IPS-15b (cell line): ENCODE data around the gene HAUS1.
"Not testable (repeated sequence)": the region's sequence is repeated elsewhere in the genome, so short reads cannot be mapped to it uniquely, and the experiment has no call there.

Source experiments
- H3K27me3 ChIP-seq: one replicate; pipeline ENCODE4 v1.6.1; 2013; ENCODE audit warnings: low read length; ENCODE audit not compliant: control insufficient read depth, insufficient read depth
- H3K36me3 ChIP-seq: one replicate; pipeline ENCODE4 v1.6.1; 2013; ENCODE audit warnings: low read length; ENCODE audit not compliant: control insufficient read depth, insufficient read depth
- H3K4me1 ChIP-seq: one replicate; pipeline ENCODE4 v1.6.1; 2013; ENCODE audit warnings: mild to moderate bottlenecking, low read length; ENCODE audit not compliant: control insufficient read depth, insufficient read depth
- H3K4me3 ChIP-seq: one replicate; pipeline ENCODE4 v1.5.1; 2013; ENCODE audit warnings: low read depth, low read length
- H3K9ac ChIP-seq: one replicate; pipeline ENCODE4 v1.6.1; 2013; ENCODE audit warnings: low read depth, mild to moderate bottlenecking, low read length
- H3K9me3 ChIP-seq: one replicate; pipeline ENCODE4 v1.6.1; 2013; ENCODE audit warnings: mild to moderate bottlenecking, low read length; ENCODE audit not compliant: control insufficient read depth, insufficient read depth

HAUS1 gene

DNA sequence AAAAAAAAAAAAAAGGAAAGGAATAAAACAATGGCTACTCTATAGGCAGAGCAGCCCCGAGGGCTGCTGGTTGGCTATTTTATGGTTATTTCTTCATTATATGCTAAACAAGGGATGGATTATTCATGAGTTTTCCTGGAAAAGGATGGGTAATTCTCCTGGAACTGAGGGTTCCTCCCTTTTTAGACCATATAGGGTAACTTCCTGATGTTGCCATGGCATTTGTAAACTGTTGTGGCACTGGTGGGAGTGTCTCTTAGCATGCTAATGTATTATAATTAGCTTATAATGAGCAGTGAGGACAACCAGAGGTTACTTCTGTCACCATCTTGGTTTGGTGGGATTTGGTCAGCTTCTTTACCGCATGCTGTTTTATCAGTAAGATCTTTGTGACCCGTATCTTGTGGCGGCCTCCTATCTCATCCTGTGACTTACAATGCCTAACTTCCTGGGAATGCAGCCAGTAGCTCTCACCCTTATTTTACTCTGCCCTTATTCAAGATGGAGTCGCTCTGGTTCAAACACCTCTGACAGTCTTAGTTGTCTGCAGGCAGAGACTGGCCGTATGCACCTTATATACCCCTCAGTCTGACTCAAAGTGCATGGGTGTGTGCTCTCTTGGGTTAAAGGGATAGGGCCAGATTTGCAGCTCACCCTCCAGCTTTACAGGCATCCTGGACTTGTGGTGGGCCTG lies 57.7 kb downstream of the HAUS1 start:
- Histone ChIP-seq H3K36me3 (no peaks in the 10 kb centered on the region), H3K4me3 (no peak overlapping the region), H3K9ac (no peak overlapping the region), H3K4me1 (peaks cover 8% of the 10 kb centered on the region), H3K27me3 (no peaks in the 10 kb centered on the region), H3K9me3 (no peaks in the 10 kb centered on the region)

DNA sequence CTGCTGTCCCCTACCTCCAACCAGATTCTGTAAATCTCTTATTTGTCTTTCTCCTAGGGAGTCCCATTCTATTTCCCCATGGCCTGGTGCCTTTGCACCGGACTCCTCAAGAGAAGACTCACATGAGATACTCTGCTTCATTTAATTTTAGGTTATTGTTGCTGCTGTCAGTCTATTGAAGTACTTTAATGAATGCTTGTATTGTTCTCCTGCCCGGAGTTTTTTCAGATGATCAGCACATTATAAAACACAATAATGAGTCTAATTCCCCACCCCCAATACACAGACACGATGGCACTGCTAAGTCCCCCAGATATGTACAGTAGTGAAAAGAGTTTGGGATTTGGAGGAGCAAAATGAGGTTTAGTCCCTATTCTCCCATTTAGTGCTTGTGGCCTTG lies 58.9 kb downstream of the HAUS1 start:
- Histone ChIP-seq H3K9ac (no peak overlapping the region), H3K9me3 (no peaks in the 10 kb centered on the region), H3K4me3 (no peak overlapping the region), H3K4me1 (peaks cover 9% of the 10 kb centered on the region), H3K27me3 (no peaks in the 10 kb centered on the region), H3K36me3 (no peaks in the 10 kb centered on the region)

DNA sequence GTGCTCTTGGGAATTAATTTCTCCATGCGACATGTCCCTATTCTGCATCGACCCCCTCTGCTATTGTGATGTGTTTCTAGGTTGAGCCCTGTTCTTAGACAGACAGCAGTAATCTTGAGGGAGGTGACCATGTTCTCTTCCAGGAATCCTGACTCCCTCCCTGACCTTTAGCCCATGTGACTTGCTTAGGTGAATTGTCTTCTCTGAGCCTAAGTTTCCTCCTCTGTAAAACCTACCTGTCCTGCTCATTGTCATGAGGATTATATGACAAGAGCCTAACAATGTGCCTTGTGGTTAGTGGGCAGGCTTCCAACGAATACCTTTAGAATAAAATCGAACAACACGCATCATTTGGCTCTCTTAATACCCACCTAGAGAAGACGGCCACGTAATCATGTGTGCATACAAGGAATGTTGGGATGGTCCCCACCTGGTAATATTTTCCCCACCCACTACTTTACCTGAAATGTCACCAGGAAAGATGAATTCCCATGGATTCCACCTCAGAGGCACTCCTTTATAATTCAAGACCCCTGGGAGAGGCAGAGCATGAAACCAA lies 59.8 kb downstream of the HAUS1 start:
- Histone ChIP-seq H3K4me3 (no peak overlapping the region), H3K27me3 (no peaks in the 10 kb centered on the region), H3K4me1 (peaks cover 10% of the 10 kb centered on the region), H3K36me3 (no peaks in the 10 kb centered on the region), H3K9me3 (no peaks in the 10 kb centered on the region), H3K9ac (no peak overlapping the region)

DNA sequence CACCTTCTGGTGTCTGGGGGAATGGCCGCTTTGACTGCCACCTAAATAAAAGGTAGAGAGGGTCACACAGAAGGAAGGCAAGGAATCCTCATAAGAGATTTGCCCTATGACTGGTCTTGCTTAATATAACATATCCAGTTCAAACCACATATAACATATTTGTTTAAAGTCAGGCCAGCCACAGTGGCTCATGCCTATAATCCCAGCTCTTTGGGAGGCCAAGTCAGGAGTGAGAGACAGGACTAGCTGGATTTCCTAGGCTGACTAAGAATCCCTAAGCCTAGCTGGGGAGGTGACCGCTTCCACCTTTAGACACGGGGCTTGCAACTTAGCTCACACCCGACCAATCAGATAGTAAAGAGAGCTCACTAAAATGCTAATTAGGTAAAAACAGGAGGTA lies 60.3 kb downstream of the HAUS1 start:
- H3K4me1 ChIP-seq = peaks cover 10% of the 10 kb centered on the region
- H3K27me3 ChIP-seq, H3K36me3 ChIP-seq, H3K4me3 ChIP-seq, H3K9me3 ChIP-seq, H3K9ac ChIP-seq: not testable (repeated sequence)

DNA sequence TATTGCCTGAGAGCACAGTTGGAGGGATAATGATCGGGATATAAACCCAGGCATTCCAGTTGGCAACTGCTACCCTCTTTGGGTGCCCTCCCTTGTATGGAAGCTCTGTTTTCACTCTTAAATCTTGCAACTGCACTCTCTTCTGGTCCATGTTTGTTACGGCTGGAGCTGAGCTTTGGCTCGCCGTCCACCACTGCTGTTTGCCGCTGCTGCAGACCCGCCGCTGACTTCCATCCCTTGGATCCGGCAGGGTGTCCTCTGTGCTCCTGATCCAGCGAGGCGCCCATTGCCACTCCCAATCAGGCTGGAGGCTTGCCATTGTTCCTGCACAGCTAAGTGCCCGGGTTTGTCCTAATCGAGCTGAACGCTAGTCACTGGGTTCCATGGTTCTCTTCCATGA lies 60.7 kb downstream of the HAUS1 start:
- no peaks in the 10 kb centered on the region for H3K9me3 ChIP-seq
- no peak overlapping the region for H3K9ac ChIP-seq
- H3K27me3 ChIP-seq = no peaks in the 10 kb centered on the region
- H3K4me1 ChIP-seq = peaks cover 10% of the 10 kb centered on the region
- H3K36me3 ChIP-seq = no peaks in the 10 kb centered on the region
- no peak overlapping the region for H3K4me3 ChIP-seq

DNA sequence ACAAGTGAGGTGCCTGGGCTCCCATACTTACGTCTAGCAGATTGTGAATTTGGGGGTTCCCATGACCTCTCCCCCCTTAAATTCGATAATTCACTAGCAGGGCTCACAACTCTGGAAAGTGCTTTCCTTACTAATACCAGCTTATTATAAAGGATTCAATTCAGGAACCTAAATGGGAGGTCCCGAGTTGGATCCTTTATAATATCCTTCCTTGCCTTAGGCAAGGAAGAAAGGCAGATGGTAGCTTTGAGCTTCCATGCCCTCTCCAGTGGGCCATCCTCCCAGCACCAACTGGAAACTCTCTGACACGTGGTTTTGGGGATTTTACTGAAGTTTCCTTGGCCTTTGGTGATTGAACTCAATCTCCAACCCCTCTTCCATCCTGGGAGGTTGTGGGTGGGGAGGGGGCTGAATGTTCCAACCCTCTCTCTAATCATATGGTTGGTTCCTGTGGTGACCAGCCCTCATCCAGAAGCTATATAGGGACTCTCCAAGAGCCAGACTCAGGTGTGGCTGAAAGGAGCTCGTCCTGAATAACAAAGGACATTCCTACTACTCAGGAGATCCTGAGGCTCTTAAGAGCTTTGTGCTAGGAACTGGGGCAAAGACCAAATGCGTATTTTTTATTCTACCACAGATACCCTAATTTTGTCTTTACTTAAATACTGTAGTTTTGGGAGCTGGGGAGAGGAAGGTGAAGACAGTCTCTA lies 62.2 kb downstream of the HAUS1 start:
- Histone ChIP-seq H3K27me3 (no peaks in the 10 kb centered on the region), H3K9ac (no peak overlapping the region), H3K4me1 (peaks cover 10% of the 10 kb centered on the region), H3K36me3 (no peaks in the 10 kb centered on the region), H3K9me3 (no peaks in the 10 kb centered on the region), H3K4me3 (no peak overlapping the region)

DNA sequence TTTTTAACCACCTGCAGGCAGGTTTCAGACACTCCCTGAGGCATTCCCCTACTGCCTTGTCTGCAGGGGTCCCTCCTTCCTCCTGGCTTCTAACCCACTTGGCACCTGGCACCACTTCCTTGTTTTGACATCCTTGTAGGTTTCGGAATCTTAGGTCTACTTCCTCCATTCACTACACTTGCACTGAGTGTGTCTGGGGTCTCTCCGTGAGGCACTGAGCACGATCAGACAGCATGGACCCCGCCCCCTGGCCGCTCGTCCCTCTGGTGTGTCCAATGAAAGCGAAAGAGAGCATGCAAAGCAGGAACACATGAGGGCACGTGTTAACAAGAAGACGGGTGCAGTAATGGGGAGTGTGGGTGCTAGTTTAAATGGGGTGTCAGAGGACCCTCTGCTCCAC lies 63.8 kb downstream of the HAUS1 start:
- H3K4me3 ChIP-seq = no peak overlapping the region
- H3K4me1 ChIP-seq = peaks cover 10% of the 10 kb centered on the region
- H3K9me3 ChIP-seq = no peaks in the 10 kb centered on the region
- no peaks in the 10 kb centered on the region for H3K27me3 ChIP-seq
- H3K9ac ChIP-seq = no peak overlapping the region
- no peaks in the 10 kb centered on the region for H3K36me3 ChIP-seq

DNA sequence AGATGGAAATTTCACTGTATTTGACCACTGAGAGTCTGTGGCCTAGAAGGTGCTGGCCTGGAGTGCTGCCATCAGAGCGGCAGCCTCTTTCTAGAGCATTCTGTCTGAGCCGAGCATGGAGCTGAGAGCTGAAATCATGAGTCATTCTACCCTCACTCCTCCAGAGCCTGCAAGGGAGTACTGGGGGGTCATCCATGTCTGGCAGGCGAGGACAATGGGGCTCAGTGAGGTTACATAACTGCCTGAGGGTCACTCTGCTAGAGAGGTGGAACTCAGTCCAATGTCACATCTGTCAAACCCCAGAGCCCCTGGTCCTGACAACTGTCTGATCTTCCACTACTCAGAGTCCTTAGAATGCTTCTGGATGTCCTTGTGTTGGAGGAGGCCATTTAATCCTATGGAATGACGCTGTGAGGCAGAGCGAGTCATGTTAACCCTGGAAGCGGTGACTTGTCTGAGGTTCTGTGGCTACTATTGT lies 65.3 kb downstream of the HAUS1 start:
- Histone ChIP-seq H3K4me1 (peaks cover 8% of the 10 kb centered on the region), H3K36me3 (no peaks in the 10 kb centered on the region), H3K27me3 (no peaks in the 10 kb centered on the region), H3K9ac (no peak overlapping the region), H3K9me3 (no peaks in the 10 kb centered on the region), H3K4me3 (no peak overlapping the region)

DNA sequence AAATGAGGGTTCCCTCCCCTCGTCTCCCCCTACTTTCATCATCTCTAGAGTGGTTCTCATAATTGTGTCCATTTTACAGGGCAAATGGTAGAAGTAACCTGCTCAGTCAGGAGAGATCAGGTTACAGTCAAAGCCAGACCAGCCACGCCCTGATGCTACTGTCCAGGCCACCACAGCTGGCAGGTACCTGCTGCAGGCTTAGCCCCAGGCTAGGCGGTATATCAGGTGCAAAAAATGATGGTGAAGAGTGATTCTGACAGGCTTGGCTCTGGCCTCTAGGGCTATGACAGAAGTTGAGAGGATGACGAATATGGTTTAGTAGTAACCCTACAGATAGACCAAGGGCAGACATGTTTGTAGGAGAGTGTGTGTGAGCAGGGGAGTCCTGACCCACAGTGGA lies 67.1 kb downstream of the HAUS1 start:
- H3K9me3 ChIP-seq = no peaks in the 10 kb centered on the region
- no peaks in the 10 kb centered on the region for H3K36me3 ChIP-seq
- H3K9ac ChIP-seq = no peak overlapping the region
- H3K4me1 ChIP-seq = peaks cover 5% of the 10 kb centered on the region
- no peaks in the 10 kb centered on the region for H3K27me3 ChIP-seq
- H3K4me3 ChIP-seq = no peak overlapping the region

DNA sequence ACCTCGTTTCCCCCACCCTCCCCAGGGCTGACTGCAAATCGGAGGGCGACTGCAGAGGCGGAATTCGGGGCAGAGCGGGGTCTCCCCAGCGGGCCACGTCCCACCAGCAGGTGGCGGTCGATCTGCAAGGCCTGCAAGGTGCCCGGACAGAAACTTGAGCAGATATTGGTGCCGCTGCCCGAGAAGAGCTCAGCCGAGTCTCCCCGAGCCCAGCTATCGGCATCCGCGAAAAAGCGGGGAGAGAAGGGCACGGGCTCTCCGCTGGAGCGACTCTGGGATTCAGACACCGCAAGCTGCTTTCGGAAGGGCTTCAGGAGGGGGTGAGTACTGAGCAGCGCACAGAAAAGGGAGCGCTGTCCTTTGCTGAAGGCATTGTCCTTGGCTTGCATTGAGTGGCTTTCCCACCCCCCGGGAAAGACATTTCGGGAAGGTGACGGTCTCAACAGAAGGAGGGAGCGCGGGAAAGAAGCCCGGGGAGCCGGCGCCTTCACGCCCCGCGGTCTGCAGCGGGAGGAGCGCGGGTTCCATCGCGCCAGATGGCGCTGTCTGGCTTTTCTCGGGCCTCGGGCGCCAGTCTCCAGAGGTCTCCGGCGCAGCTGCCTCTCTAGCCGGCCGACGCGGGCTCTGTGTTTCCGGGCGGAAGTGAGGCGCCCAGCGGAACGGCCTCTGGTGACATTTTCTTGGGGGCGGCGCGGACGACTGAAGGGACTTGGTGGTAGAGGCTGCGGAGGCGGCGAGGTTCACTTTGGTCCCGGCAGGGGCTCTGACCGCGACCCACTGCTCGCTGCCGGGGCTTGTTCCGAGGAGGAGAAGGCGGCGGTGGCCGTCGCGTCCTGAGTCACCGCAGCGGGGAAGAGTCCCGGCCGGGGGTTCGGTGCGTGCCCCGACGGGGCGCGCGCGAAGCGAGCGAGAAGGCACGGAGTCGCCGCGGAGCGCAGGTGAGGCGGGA lies 69.5 kb downstream of the HAUS1 start:
- Histone ChIP-seq H3K27me3 (no peaks in the 10 kb centered on the region), H3K9me3 (no peaks in the 10 kb centered on the region), H3K9ac (peak overlapping the region; percentile 97), H3K4me1 (no peaks in the 10 kb centered on the region), H3K4me3 (peak overlapping the region; percentile 93), H3K36me3 (no peaks in the 10 kb centered on the region)

DNA sequence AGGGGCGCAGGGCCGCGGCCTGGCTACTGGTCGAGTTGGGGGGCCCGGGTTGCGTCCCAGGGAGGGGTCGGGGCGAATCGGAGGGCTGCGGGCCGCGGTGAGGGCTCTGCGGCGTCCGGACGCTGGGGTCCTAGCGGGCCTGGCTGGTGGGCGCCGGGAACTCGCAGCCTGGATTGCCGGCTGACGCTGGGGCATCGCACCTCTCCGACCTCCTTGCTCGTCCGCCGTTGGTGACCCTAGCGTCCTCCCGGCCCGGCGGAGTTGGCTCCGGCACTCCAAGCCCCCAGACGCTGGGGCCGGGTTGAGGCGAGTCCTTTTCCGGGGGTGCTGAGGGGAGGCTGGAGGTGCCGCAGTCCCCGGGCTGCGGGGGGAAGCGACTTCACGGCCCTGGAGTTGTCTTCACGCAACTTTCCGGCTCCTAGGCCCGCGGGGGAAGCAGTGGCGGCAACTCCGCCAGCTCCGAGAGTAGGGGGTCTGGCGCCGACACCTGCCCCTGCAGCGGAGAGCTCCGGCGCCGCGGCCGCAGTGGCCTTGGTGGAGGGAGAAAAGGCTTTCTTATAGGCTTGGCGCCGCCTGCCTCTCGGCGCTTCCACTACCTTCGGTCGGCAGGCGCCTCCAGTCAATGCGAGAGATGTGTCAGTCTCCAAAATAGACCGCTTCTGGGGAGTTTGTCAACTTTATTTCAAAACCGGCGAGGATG lies 70.3 kb downstream of the HAUS1 start:
- H3K36me3 ChIP-seq = no peaks in the 10 kb centered on the region
- no peaks in the 10 kb centered on the region for H3K4me1 ChIP-seq
- peak overlapping the region; percentile 76 for H3K9ac ChIP-seq
- H3K4me3 ChIP-seq = peak overlapping the region; percentile 93
- no peaks in the 10 kb centered on the region for H3K27me3 ChIP-seq
- no peaks in the 10 kb centered on the region for H3K9me3 ChIP-seq
